Thyroid gland (tissue), 4 donors: ENCODE measurements around the gene OR2W3.

Source experiments
- POLR2A ChIP-seq, 2 donors: fragments of 450-650 bp; IDR thresholded peaks; one replicate each; pipeline ENCODE4 v1.6.1; 2017; ENCODE audit warnings: antibody characterized with exemption in 2 of 2, mild to moderate bottlenecking in 2 of 2, moderate library complexity in 1 of 2
- TF ChIP-seq, protein P1 (sequence below), 6 experiments: fragments of 200-600 bp in 3 of 6; fragments of 450-650 bp in 3 of 6; sonication (generic) in 3 of 6; IDR thresholded peaks; one replicate each; pipeline ENCODE4 v1.5.1; 2016 to 2019; ENCODE audit warnings: antibody characterized with exemption in 6 of 6, mild to moderate bottlenecking in 2 of 6, inconsistent platforms in 1 of 6, moderate library complexity in 1 of 6

DNA sequence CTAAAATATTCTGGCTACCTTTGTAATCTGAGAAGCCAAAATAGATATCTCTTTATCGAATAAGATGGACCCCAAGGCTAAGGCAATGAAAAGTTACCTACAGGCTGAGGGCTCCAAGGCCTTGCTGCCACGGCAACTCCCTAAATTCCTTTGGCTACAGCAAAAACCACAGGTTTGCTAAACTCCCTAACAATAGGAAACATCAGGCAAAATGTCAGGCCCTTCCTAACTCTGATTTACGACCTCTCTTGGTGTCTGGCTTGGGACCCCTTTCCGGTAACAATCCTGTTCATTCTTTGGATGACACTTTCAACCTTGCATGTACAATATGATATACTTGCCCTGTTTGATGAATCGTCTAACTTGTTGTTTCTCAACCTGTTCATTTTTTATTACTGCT, 13.4 kb downstream of the OR2W3 start:
- TF ChIP-seq, protein P1, sequence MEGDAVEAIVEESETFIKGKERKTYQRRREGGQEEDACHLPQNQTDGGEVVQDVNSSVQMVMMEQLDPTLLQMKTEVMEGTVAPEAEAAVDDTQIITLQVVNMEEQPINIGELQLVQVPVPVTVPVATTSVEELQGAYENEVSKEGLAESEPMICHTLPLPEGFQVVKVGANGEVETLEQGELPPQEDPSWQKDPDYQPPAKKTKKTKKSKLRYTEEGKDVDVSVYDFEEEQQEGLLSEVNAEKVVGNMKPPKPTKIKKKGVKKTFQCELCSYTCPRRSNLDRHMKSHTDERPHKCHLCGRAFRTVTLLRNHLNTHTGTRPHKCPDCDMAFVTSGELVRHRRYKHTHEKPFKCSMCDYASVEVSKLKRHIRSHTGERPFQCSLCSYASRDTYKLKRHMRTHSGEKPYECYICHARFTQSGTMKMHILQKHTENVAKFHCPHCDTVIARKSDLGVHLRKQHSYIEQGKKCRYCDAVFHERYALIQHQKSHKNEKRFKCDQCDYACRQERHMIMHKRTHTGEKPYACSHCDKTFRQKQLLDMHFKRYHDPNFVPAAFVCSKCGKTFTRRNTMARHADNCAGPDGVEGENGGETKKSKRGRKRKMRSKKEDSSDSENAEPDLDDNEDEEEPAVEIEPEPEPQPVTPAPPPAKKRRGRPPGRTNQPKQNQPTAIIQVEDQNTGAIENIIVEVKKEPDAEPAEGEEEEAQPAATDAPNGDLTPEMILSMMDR (IDR thresholded peaks at IDR 0.05), result no peak
- no peak for TF ChIP-seq POLR2A (IDR thresholded peaks at IDR 0.05)
